Measurements from ENCODE around the gene EXOSC2.

The EXOSC2 gene

GRCh38 chr9:130703501-130703900 is 9.9 kb downstream of the EXOSC2 start:
- no peak for DNase-seq (ENCODE audit: low read depth, low spot score)
- H3K4me3 ChIP-seq (ENCODE audit: low read depth, low read length) = no peak overlapping the region
- in situ Hi-C loops (cut with HindIII; ENCODE audit: low sequenced_read_pairs) = no loop called here
- no peak for TF ChIP-seq CTCF (IDR thresholded peaks at IDR 0.05; ENCODE audit: low read depth, low read length)

GRCh38 chr9:130707225-130707976 is 13.8 kb downstream of the EXOSC2 start:
- peak; percentile 74 for DNase-seq (ENCODE audit: low read depth, low spot score)
- no peak overlapping the region for H3K4me3 ChIP-seq (ENCODE audit: low read depth, low read length)
- in situ Hi-C loops (cut with HindIII; ENCODE audit: low sequenced_read_pairs) = no loop called here
- TF ChIP-seq CTCF (IDR thresholded peaks at IDR 0.05; ENCODE audit: low read depth, low read length) = peak; percentile 55

- no peak for DNase-seq (ENCODE audit: low read depth, low spot score)
- TF ChIP-seq CTCF (IDR thresholded peaks at IDR 0.05; ENCODE audit: low read depth, low read length) = no peak
- H3K4me3 ChIP-seq (ENCODE audit: low read depth, low read length) = no peak overlapping the region
- in situ Hi-C loops (cut with HindIII; ENCODE audit: low sequenced_read_pairs) = no loop called here
Measured at GRCh38 chr9:130710822-130711352, 17.3 kb downstream of the EXOSC2 start.

- no peak overlapping the region for H3K4me3 ChIP-seq (ENCODE audit: low read depth, low read length)
- in situ Hi-C loops (cut with HindIII; ENCODE audit: low sequenced_read_pairs) = no loop called here
- no peak for TF ChIP-seq CTCF (IDR thresholded peaks at IDR 0.05; ENCODE audit: low read depth, low read length)
- no peak for DNase-seq (ENCODE audit: low read depth, low spot score)
Measured at GRCh38 chr9:130711469-130711868, 17.9 kb downstream of the EXOSC2 start.

GRCh38 chr9:130712564-130713285 is 19.1 kb downstream of the EXOSC2 start:
- TF ChIP-seq CTCF (IDR thresholded peaks at IDR 0.05; ENCODE audit: low read depth, low read length) = no peak
- in situ Hi-C loops (cut with HindIII; ENCODE audit: low sequenced_read_pairs) = no loop called here
- DNase-seq (ENCODE audit: low read depth, low spot score) = peak; percentile 99
- H3K4me3 ChIP-seq (ENCODE audit: low read depth, low read length) = peak overlapping the region; percentile 87

- DNase-seq (ENCODE audit: low read depth, low spot score) = peak; percentile 32
- no peak for TF ChIP-seq CTCF (IDR thresholded peaks at IDR 0.05; ENCODE audit: low read depth, low read length)
- in situ Hi-C loops (cut with HindIII; ENCODE audit: low sequenced_read_pairs) = no loop called here
- H3K4me3 ChIP-seq (ENCODE audit: low read depth, low read length) = peak overlapping the region; percentile 87
Measured at GRCh38 chr9:130713286-130713960, 19.8 kb downstream of the EXOSC2 start.

Data from astrocyte of the spinal cord (primary cell).